SU-DHL-6 (cell line): ENCODE results near the gene GPC3.

Experiments used
- H2AFZ ChIP-seq: fragments of 200-600 bp; sonication (generic); 2 replicates; pipeline ENCODE4 v1.6.1; 2014; ENCODE audit warnings: low read depth, mild to moderate bottlenecking, moderate library complexity, mixed read lengths, antibody characterized with exemption, low read length; ENCODE audit not compliant: severe bottlenecking
- H3F3A ChIP-seq: fragments of 200-600 bp; shearing (Covaris generic); 2 replicates; pipeline ENCODE4 v1.6.0; 2016; ENCODE audit warnings: antibody characterized with exemption, mild to moderate bottlenecking; ENCODE audit not compliant: insufficient read depth
- H3K27ac ChIP-seq: fragments of 200-600 bp; sonication (generic); 2 replicates; pipeline ENCODE4 v1.5.1; 2016; ENCODE audit warnings: low read depth, mild to moderate bottlenecking, low read length, moderate library complexity, mixed read lengths
- H3K27me3 ChIP-seq: fragments of 200-600 bp; sonication (generic), shearing (Covaris generic); 2 replicates; pipeline ENCODE4 v1.6.0; 2014; ENCODE audit warnings: mild to moderate bottlenecking, low read length
- H3K36me3 ChIP-seq: fragments of 200-600 bp; sonication (generic); 2 replicates; pipeline ENCODE4 v1.6.1; 2014; ENCODE audit warnings: mild to moderate bottlenecking, low read length, mixed read lengths
- H3K4me2 ChIP-seq: fragments of 300-600, 200-600 bp; shearing (Covaris generic), sonication (generic); 2 replicates; pipeline ENCODE4 v1.6.0; 2014; ENCODE audit warnings: low read length, low read depth, mild to moderate bottlenecking; ENCODE audit not compliant: poor library complexity, severe bottlenecking
- H3K4me3 ChIP-seq: fragments of 200-600 bp; sonication (generic); 2 replicates; pipeline ENCODE4 v1.5.1; 2014; ENCODE audit warnings: antibody characterized with exemption, low read length, mild to moderate bottlenecking, mixed read lengths; ENCODE audit not compliant: insufficient read depth, poor library complexity, severe bottlenecking
- H3K79me2 ChIP-seq: fragments of 200-600 bp; sonication (generic); 2 replicates; pipeline ENCODE4 v1.6.1; 2014; ENCODE audit warnings: mild to moderate bottlenecking, low read length, moderate library complexity; ENCODE audit not compliant: insufficient read depth
- H3K9ac ChIP-seq: fragments of 200-600 bp; sonication (generic); 2 replicates; pipeline ENCODE4 v1.7.0; 2014; ENCODE audit warnings: mild to moderate bottlenecking, low read length
- H3K9me2 ChIP-seq: fragments of 200-600 bp; sonication (generic); replicated peaks from 2 replicates; pipeline ENCODE4 v1.6.1; 2014; ENCODE audit warnings: low read length; ENCODE audit not compliant: insufficient read depth
- H3K9me3 ChIP-seq: fragments of 200-600 bp; sonication (generic); 2 replicates; pipeline ENCODE4 v1.6.1; 2014; ENCODE audit warnings: low read length, mixed read lengths; ENCODE audit not compliant: insufficient read depth
- H4K20me1 ChIP-seq: fragments of 200-600 bp; sonication (generic); 2 replicates; pipeline ENCODE4 v1.6.1; 2014; ENCODE audit warnings: low read depth, mild to moderate bottlenecking, antibody characterized with exemption, low read length, moderate library complexity, mixed read lengths
- CTCF ChIP-seq: fragments of 200-600 bp; sonication (generic); IDR thresholded peaks from one replicate; pipeline ENCODE4 v1.5.1; 2017; ENCODE audit warnings: antibody characterized with exemption, mild to moderate bottlenecking, low read length, moderate library complexity; ENCODE audit not compliant: insufficient read depth, poor library complexity, severe bottlenecking
- EZH2phosphoT487 ChIP-seq: fragments of 200-600 bp; sonication (generic), shearing (Covaris generic); conservative IDR thresholded peaks from 2 replicates; pipeline ENCODE4 v1.6.1; 2018; ENCODE audit warnings: mild to moderate bottlenecking, antibody characterized with exemption, low read length, moderate library complexity, mixed read lengths

GPC3 gene

GRCh38 chrX:133715715-133716114 is 269.7 kb downstream of the GPC3 start:
- no peaks in the 10 kb centered on the region for H3K79me2 ChIP-seq
- H3K27ac ChIP-seq, result no peak overlapping the region
- no peaks in the 10 kb centered on the region for H3K27me3 ChIP-seq
- H3K4me3 ChIP-seq, result no peak overlapping the region
- H3K4me2 ChIP-seq, result no peak overlapping the region
- TF ChIP-seq CTCF (no peak), EZH2phosphoT487 (no peak)
- no peaks in the 10 kb centered on the region for H3K36me3 ChIP-seq
- no peaks in the 10 kb centered on the region for H3F3A ChIP-seq
- no peaks in the 10 kb centered on the region for H3K9me3 ChIP-seq
- H3K9me2 ChIP-seq, result no peaks in the 10 kb centered on the region
- H2AFZ ChIP-seq, result no peak overlapping the region
- H4K20me1 ChIP-seq, result no peaks in the 10 kb centered on the region
- no peak overlapping the region for H3K9ac ChIP-seq

- Histone ChIP-seq H3K4me2 (no peak overlapping the region), H4K20me1 (no peaks in the 10 kb centered on the region), H3K9me2 (no peaks in the 10 kb centered on the region), H3F3A (no peaks in the 10 kb centered on the region), H3K79me2 (no peaks in the 10 kb centered on the region), H3K36me3 (no peaks in the 10 kb centered on the region), H3K4me3 (no peak overlapping the region), H3K27ac (no peak overlapping the region), H2AFZ (no peak overlapping the region), H3K9ac (no peak overlapping the region), H3K9me3 (no peaks in the 10 kb centered on the region), H3K27me3 (no peaks in the 10 kb centered on the region)
- TF ChIP-seq EZH2phosphoT487 (no peak), CTCF (no peak)
These were observed 275.9 kb downstream of the GPC3 start for GRCh38 chrX:133709501-133709900.

- Histone ChIP-seq H3K9me3 (no peaks in the 10 kb centered on the region), H3K79me2 (no peaks in the 10 kb centered on the region), H3K36me3 (no peaks in the 10 kb centered on the region)
These were observed 278.5 kb downstream of the GPC3 start for GRCh38 chrX:133706890-133707289.

More at GRCh38 chrX:133706890-133707289, 278.5 kb downstream of the GPC3 start:
- Histone ChIP-seq H4K20me1 (no peaks in the 10 kb centered on the region), H3K27me3 (no peaks in the 10 kb centered on the region), H3K9me2 (no peaks in the 10 kb centered on the region), H3K9ac (no peak overlapping the region), H2AFZ (no peak overlapping the region), H3K27ac (no peak overlapping the region), H3K4me3 (no peak overlapping the region), H3K4me2 (no peak overlapping the region), H3F3A (no peaks in the 10 kb centered on the region)
- no peak for TF ChIP-seq EZH2phosphoT487
- no peak for TF ChIP-seq CTCF
